ENCODE measurements around the gene ADCY2.

GRCh38 chr5:7445831-7446230 lies 49.9 kb downstream of the ADCY2 start:
- TF ChIP-seq, protein P1, sequence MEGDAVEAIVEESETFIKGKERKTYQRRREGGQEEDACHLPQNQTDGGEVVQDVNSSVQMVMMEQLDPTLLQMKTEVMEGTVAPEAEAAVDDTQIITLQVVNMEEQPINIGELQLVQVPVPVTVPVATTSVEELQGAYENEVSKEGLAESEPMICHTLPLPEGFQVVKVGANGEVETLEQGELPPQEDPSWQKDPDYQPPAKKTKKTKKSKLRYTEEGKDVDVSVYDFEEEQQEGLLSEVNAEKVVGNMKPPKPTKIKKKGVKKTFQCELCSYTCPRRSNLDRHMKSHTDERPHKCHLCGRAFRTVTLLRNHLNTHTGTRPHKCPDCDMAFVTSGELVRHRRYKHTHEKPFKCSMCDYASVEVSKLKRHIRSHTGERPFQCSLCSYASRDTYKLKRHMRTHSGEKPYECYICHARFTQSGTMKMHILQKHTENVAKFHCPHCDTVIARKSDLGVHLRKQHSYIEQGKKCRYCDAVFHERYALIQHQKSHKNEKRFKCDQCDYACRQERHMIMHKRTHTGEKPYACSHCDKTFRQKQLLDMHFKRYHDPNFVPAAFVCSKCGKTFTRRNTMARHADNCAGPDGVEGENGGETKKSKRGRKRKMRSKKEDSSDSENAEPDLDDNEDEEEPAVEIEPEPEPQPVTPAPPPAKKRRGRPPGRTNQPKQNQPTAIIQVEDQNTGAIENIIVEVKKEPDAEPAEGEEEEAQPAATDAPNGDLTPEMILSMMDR (conservative IDR thresholded peaks at IDR 0.05; ENCODE audit: low read length) = no peak
- TF ChIP-seq EZH2phosphoT487 (IDR thresholded peaks at IDR 0.05; ENCODE audit: borderline replicate concordance, low read depth, low read length) = no peak

Data from OCI-LY7 (cell line).